Activated T-cell treated with anti-CD3 and anti-CD28 coated beads for 24 hours (primary cell): ENCODE data around the gene CBARP.
A peak's percentile ranks its signal among the peaks of the same experiment; 100 is the strongest.

Experiments used
- DNase-seq: peaks from one replicate; pipeline ENCODE4 v3.0.0-alpha.2; 2020; ENCODE audit warnings: low read depth

CBARP gene

GRCh38 chr19:1275976-1276627, 38.3 kb upstream of the CBARP start:
- no peak for DNase-seq

- peak; percentile 94 for DNase-seq
Measured at GRCh38 chr19:1275260-1275975, 37.6 kb upstream of the CBARP start, which contains the start of gene FAM174C. Gene FAM174C, plus strand, starts transcription at chr19:1275530. Its CDS starts 20 bp downstream, at chr19:1275550.

- no peak for DNase-seq
Measured at GRCh38 chr19:1274852-1275259, 37.1 kb upstream of the CBARP start.

DNA sequence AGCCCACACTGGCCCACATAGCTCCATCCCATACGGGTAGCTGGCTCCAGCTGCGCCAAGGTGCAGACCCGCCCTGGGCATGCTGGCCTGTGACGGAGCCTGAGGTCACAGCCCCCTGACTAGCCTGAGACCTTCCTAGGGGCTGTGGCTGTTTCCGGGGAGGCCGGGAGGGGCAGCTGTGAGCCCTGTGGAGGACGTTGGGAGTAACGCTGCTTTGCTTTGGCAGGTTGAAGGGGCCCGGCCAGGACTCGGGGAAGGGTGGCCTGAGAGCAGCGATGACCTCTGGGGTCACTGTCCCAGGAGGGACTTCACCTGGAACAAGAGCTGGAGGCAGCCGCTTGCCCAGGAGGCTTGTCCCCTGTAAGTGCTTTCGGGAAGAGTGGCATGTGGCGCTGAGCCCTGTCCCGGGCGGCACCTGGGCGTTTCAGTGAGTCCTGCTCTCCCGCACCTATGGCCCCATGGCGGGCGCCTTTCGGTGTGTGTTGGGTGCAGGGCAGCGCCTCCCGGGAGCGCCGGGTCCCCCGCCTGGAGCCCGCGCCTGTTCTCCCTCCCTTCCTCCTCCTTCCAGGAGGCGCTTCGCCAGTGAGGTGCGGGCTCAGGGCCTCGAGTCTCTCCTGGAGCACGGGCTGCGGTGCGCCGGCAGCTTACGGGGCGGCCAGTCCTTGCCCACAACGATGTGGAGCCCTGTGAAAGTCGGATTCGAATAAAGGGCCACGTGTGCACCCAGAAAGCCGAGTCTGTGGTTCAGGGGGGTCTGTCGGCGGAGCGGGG, 36.5 kb upstream of the CBARP start:
- no peak for DNase-seq

GRCh38 chr19:1273263-1274041, 35.6 kb upstream of the CBARP start:
- DNase-seq = no peak

DNA sequence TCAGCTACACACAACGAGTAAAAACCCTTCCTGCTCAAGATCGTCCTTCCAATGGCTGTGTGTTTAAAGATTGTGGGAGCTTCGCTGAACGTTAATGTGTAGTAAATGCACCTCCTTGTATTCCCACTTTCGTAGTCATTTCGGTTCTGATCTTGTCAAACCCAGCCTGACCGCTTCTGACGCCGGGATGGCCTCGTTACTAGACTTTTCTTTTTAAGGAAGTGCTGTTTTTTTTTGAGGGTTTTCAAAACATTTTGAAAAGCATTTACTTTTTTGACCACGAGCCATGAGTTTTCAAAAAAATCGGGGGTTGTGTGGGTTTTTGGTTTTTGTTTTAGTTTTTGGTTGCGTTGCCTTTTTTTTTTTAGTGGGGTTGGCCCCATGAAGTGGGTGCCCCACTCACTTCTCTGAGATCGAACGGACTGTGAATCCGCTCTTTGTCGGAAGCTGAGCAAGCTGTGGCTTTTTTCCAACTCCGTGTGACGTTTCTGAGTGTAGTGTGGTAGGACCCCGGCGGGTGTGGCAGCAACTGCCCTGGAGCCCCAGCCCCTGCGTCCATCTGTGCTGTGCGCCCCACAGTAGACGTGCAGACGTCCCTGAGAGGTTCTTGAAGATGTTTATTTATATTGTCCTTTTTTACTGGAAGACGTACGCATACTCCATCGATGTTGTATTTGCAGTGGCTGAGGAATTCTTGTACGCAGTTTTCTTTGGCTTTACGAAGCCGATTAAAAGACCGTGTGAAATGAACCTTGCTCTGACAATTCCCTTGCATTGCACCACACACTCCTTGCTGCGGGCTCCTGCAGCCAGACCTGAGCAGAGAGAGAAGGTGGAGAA, 34.8 kb upstream of the CBARP start:
- DNase-seq = no peak

GRCh38 chr19:1271528-1272422, 34.0 kb upstream of the CBARP start:
- no peak for DNase-seq

GRCh38 chr19:1270854-1271527, 33.2 kb upstream of the CBARP start:
- DNase-seq = no peak

GRCh38 chr19:1270213-1270853, 32.5 kb upstream of the CBARP start:
- DNase-seq = no peak

GRCh38 chr19:1269478-1270212, 31.8 kb upstream of the CBARP start:
- DNase-seq = peak; percentile 81

DNA sequence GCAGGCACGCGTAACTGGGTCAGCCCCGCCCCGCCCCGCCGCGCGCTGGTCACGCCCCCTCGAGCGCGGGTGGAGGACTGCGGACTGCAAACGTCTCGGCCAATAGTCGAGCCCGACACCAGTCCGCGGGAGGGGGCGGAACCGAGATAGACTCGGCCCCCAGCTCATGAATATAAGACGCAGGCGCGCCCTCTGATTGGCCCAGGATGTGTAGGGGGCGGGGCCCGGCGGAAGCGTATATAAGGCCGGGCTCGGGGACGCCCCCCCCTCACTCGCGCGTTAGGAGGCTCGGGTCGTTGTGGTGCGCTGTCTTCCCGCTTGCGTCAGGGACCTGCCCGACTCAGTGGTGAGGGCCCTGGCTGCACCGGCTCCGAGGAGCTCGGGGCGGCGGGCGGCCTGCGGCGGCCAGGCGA, 31.3 kb upstream of the CBARP start, which contains the start of gene CIRBP:
CIRBP (plus strand) TSS at position 268 of the 413 bp plus-strand sequence. CDS start 1,602 bp downstream, outside the sequence.
- peak; percentile 99 for DNase-seq

- DNase-seq = no peak
Measured at GRCh38 chr19:1268226-1269064, 30.6 kb upstream of the CBARP start.

GRCh38 chr19:1267477-1268225, 29.8 kb upstream of the CBARP start:
- DNase-seq = no peak

DNA sequence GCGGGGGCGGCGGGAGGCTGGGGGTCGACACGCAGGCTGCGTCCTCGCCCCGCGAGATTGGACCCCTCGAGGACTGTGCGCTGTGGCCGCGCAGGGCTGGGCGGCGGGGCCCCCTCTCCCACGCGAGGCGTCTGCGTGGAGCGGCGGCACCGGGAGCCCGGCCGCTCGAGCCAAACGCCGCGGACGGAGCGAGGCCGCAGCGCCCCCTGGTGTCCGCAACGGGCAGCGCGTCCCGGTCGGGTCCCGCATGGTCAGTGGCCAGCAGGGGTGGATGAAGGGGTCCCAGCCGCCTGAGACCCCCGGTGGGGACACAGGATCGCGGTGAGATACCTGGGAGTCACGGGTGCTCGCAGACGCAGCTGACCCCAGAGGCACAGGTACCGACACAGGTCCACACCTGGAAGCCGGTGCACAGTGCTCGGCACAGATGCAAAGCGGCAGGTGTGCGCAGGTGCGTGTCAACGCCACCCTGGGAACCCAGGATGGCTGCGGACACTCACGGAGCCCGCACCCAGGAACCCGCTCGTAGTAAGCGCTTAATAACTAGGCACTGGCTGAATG, 29.2 kb upstream of the CBARP start:
- no peak for DNase-seq

GRCh38 chr19:1266129-1266915, 28.5 kb upstream of the CBARP start:
- peak; percentile 76 for DNase-seq
